K562 (cell line): ENCODE data around the gene APLP1. TPM values are rescaled to one million over a fixed set of nuclear protein-coding genes. Genes with fewer than 3 reads are reported as not detected.

Experiments used
- BCOR ChIP-seq: fragments of 450-650 bp; IDR thresholded peaks from 2 replicates; pipeline ENCODE4 v1.6.1; 2016
- CHD1 ChIP-seq: fragments of 200-600 bp; sonication (generic); IDR thresholded peaks from one replicate; pipeline ENCODE4 v1.6.1; 2012; ENCODE audit warnings: mild to moderate bottlenecking, moderate library complexity, low read length, inconsistent platforms
- ESRRA ChIP-seq: fragments of 450-650 bp; IDR thresholded peaks from 2 replicates; pipeline ENCODE4 v1.6.1; 2014; ENCODE audit warnings: low read depth, mild to moderate bottlenecking, moderate library complexity, borderline replicate concordance
- GTF2E2 ChIP-seq: fragments of 200-800 bp; sonication (Bioruptor generic); IDR thresholded peaks from 2 replicates; pipeline ENCODE4 v1.6.1; 2016; ENCODE audit warnings: missing genetic modification characterization, missing compliant biosample characterization
- HDAC3 ChIP-seq: fragments of 450-650 bp; IDR thresholded peaks from 2 replicates; pipeline ENCODE4 v1.6.1; 2018; ENCODE audit warnings: borderline replicate concordance, mild to moderate bottlenecking, moderate library complexity; ENCODE audit not compliant: partially characterized antibody
- PHF8 ChIP-seq: fragments of 200-600 bp; sonication (generic); IDR thresholded peaks from 2 replicates; pipeline ENCODE4 v1.6.1; 2012; ENCODE audit warnings: mixed run types, mild to moderate bottlenecking, inconsistent platforms, low read length, moderate library complexity, borderline replicate concordance
- POLR2H ChIP-seq: IDR thresholded peaks from 2 replicates; pipeline ENCODE4 v1.6.1; 2016; ENCODE audit warnings: missing genetic modification characterization, low read depth, mild to moderate bottlenecking, control low read depth, missing compliant biosample characterization, moderate library complexity
- SRF ChIP-seq, 2 experiments: fragments of 250-450, 450-650 bp in 1 of 2; sonication (Bioruptor Pico) in 1 of 2; sonication (generic) in 1 of 2; formaldehyde crosslinking; IDR thresholded peaks; 2 replicates each; pipeline versions ENCODE4 v1.5.0 to v1.5.1; 2020 to 2022; ENCODE audit warnings: mild to moderate bottlenecking in 1 of 2, missing genetic modification reagents in 1 of 2
- TAF9B ChIP-seq: fragments of 450-650 bp; IDR thresholded peaks from 2 replicates; pipeline ENCODE4 v1.6.1; 2018; ENCODE audit warnings: mild to moderate bottlenecking; ENCODE audit not compliant: partially characterized antibody
- TARDBP ChIP-seq: fragments of 450-650 bp; IDR thresholded peaks from 2 replicates; pipeline ENCODE4 v1.6.1; 2016
- XRCC5 ChIP-seq: fragments of 200-400 bp; formaldehyde crosslinking; IDR thresholded peaks from 2 replicates; pipeline ENCODE4 v1.6.1; 2017; ENCODE audit warnings: low read depth, mild to moderate bottlenecking, low read length
- ZNF282 ChIP-seq: sonication (generic); formaldehyde crosslinking; IDR thresholded peaks from 2 replicates; pipeline ENCODE4 v1.8.1; 2023; ENCODE audit warnings: missing genetic modification reagents
- ZNF384 ChIP-seq: IDR thresholded peaks from 2 replicates; pipeline ENCODE4 v1.6.1; 2012; ENCODE audit warnings: low read depth, low read length, improper control_type of control experiment
- polyA plus RNA-seq, 8 experiments: library from polyadenylated mRNA; depleted of rRNA in 4 of 8; stranded (reverse) in 5 of 8; unstranded in 3 of 8; fragments of >200 nt; fragmentation: Nextera tagmentation in 2 of 8; fragmentation: Illumina TruSeq in 1 of 8; extraction: Ambion mirVana in 2 of 8; extraction: Trizol in 1 of 8; gene quantifications; 2 replicates each; pipeline versions ENCODE4 v1.2.1 to v1.2.3, GENCODE V29; 2011 to 2014; ENCODE audit warnings: inconsistent platforms in 1 of 8, missing spikeins in 1 of 8
- total RNA-seq, 7 experiments: library from RNA; depleted of rRNA in 6 of 7; stranded (reverse); fragments of >200 nt in 6 of 7; fragmentation: Illumina TruSeq in 2 of 7; extraction: Trizol in 2 of 7; gene quantifications; 2 replicates each; pipeline versions ENCODE4 v1.2.1 to v1.2.3, GENCODE V29; 2011 to 2021; ENCODE audit warnings: low replicate concordance in 1 of 7
- TF ChIP-seq, protein P1 (sequence below): fragments of 450-650 bp; formaldehyde crosslinking; IDR thresholded peaks from 2 replicates; pipeline ENCODE4 v1.4.0; 2020; ENCODE audit warnings: mild to moderate bottlenecking, moderate library complexity
- TF ChIP-seq, protein P2 (sequence below): fragments of 450-650 bp; IDR thresholded peaks from 2 replicates; pipeline ENCODE4 v1.6.1; 2018; ENCODE audit warnings: mild to moderate bottlenecking, low read depth; ENCODE audit not compliant: partially characterized antibody
- TF ChIP-seq, protein P3 (sequence below): fragments of 450-650 bp; formaldehyde crosslinking; IDR thresholded peaks from 2 replicates; pipeline ENCODE4 v1.4.0; 2020; ENCODE audit warnings: mild to moderate bottlenecking, moderate library complexity
- TF ChIP-seq, protein P4 (sequence below): fragments of 450-650 bp; formaldehyde crosslinking; IDR thresholded peaks from 2 replicates; pipeline ENCODE4 v1.4.0; 2022; ENCODE audit warnings: missing genetic modification characterization
- TF ChIP-seq, protein P5 (sequence below): fragments of 450-650 bp; IDR thresholded peaks from 2 replicates; pipeline ENCODE4 v1.6.1; 2014; ENCODE audit warnings: low read depth, mild to moderate bottlenecking, moderate library complexity, borderline replicate concordance
- TF ChIP-seq, protein P6 (sequence below): sonication (generic); formaldehyde crosslinking; IDR thresholded peaks from 2 replicates; pipeline ENCODE4 v1.8.1; 2023; ENCODE audit warnings: mild to moderate bottlenecking, missing genetic modification reagents

The APLP1 gene
- total and polyA plus RNA-seq, 9 of the 15 experiments (the other 6 are each of a cell fraction or from before 2014, with no cell fraction given): 0.69 to 9.9 (median 4.7) TPM

DNA sequence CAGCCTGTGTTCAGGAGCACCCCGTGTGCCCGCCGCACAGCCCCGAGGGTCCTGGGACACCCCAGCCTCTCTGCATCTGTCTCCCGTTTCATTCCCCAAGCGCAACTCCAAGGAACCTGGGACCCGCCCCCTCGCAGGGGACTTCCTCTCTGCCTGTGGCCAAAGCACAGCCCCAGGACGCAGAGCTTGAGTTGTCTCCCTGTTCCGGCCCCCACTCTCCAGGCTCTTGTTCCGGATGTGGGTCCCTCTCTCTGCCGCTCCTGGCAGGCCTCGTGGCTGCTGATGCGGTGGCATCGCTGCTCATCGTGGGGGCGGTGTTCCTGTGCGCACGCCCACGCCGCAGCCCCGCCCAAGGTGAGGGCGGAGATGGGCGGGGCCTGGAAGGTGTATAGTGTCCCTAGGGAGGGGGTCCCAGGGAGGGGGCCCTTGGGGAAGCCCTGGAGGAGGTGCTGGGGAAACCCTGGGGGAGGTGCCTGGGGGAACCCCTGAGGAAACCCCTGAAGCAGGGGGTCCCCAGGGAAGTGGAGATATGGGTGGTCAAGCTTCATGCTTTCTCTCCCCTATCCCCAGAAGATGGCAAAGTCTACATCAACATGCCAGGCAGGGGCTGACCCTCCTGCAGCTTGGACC, 35.3 kb downstream of the APLP1 start (continued):
- TF ChIP-seq, protein P1, sequence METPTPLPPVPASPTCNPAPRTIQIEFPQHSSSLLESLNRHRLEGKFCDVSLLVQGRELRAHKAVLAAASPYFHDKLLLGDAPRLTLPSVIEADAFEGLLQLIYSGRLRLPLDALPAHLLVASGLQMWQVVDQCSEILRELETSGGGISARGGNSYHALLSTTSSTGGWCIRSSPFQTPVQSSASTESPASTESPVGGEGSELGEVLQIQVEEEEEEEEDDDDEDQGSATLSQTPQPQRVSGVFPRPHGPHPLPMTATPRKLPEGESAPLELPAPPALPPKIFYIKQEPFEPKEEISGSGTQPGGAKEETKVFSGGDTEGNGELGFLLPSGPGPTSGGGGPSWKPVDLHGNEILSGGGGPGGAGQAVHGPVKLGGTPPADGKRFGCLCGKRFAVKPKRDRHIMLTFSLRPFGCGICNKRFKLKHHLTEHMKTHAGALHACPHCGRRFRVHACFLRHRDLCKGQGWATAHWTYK: peak; percentile 57; the same call in 1 of the 2 replicates
- TF ChIP-seq TARDBP (no peak), HDAC3 (no peak), ESRRA (no peak; the same call in 1 of the 2 replicates), PHF8 (peak; percentile 54; the same call in 1 of the 2 replicates), XRCC5 (no peak), ZNF282 (CRISPR knock-in tag) (no peak), GTF2E2 (tag) (no peak), CHD1 (no peak), TAF9B (no peak), POLR2H (tag) (no peak), ZNF384 (no peak), BCOR (no peak), SRF (CRISPR knock-in tag; IDR thresholded peaks at IDR 0.05) (no peak)
- TF ChIP-seq, protein P2, sequence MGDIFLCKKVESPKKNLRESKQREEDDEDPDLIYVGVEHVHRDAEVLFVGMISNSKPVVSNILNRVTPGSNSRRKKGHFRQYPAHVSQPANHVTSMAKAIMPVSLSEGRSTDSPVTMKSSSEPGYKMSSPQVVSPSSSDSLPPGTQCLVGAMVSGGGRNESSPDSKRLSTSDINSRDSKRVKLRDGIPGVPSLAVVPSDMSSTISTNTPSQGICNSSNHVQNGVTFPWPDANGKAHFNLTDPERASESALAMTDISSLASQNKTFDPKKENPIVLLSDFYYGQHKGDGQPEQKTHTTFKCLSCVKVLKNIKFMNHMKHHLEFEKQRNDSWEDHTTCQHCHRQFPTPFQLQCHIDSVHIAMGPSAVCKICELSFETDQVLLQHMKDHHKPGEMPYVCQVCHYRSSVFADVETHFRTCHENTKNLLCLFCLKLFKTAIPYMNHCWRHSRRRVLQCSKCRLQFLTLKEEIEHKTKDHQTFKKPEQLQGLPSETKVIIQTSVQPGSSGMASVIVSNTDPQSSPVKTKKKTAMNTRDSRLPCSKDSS: no peak
- TF ChIP-seq, protein P3, sequence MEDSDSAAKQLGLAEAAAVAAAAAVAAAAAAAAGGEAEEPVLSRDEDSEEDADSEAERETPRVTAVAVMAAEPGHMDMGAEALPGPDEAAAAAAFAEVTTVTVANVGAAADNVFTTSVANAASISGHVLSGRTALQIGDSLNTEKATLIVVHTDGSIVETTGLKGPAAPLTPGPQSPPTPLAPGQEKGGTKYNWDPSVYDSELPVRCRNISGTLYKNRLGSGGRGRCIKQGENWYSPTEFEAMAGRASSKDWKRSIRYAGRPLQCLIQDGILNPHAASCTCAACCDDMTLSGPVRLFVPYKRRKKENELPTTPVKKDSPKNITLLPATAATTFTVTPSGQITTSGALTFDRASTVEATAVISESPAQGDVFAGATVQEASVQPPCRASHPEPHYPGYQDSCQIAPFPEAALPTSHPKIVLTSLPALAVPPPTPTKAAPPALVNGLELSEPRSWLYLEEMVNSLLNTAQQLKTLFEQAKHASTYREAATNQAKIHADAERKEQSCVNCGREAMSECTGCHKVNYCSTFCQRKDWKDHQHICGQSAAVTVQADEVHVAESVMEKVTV (CRISPR knock-in tag): no peak
- TF ChIP-seq, protein P4, sequence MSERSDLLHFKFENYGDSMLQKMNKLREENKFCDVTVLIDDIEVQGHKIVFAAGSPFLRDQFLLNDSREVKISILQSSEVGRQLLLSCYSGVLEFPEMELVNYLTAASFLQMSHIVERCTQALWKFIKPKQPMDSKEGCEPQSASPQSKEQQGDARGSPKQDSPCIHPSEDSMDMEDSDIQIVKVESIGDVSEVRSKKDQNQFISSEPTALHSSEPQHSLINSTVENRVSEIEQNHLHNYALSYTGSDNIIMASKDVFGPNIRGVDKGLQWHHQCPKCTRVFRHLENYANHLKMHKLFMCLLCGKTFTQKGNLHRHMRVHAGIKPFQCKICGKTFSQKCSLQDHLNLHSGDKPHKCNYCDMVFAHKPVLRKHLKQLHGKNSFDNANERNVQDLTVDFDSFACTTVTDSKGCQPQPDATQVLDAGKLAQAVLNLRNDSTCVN: no peak
- TF ChIP-seq, protein P5, sequence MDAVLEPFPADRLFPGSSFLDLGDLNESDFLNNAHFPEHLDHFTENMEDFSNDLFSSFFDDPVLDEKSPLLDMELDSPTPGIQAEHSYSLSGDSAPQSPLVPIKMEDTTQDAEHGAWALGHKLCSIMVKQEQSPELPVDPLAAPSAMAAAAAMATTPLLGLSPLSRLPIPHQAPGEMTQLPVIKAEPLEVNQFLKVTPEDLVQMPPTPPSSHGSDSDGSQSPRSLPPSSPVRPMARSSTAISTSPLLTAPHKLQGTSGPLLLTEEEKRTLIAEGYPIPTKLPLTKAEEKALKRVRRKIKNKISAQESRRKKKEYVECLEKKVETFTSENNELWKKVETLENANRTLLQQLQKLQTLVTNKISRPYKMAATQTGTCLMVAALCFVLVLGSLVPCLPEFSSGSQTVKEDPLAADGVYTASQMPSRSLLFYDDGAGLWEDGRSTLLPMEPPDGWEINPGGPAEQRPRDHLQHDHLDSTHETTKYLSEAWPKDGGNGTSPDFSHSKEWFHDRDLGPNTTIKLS: peak; percentile 86
- TF ChIP-seq, protein P6, sequence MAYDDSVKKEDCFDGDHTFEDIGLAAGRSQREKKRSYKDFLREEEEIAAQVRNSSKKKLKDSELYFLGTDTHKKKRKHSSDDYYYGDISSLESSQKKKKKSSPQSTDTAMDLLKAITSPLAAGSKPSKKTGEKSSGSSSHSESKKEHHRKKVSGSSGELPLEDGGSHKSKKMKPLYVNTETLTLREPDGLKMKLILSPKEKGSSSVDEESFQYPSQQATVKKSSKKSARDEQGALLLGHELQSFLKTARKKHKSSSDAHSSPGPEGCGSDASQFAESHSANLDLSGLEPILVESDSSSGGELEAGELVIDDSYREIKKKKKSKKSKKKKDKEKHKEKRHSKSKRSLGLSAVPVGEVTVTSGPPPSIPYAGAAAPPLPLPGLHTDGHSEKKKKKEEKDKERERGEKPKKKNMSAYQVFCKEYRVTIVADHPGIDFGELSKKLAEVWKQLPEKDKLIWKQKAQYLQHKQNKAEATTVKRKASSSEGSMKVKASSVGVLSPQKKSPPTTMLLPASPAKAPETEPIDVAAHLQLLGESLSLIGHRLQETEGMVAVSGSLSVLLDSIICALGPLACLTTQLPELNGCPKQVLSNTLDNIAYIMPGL: no peak
